A673 (cell line): Measurements from ENCODE around the gene EIF2B1.

Source experiments
- CTCF ChIP-seq: fragments of 300-800, 200-600 bp; sonication (generic); conservative IDR thresholded peaks from 2 replicates; pipeline ENCODE4 v1.5.1; 2017; ENCODE audit warnings: low read depth, mild to moderate bottlenecking, antibody characterized with exemption, low read length, moderate library complexity, mixed read lengths
- EZH2 ChIP-seq: fragments of 200-600 bp; sonication (generic); IDR thresholded peaks from 2 replicates; pipeline ENCODE4 v1.6.1; 2017; ENCODE audit warnings: borderline replicate concordance, low read depth, mild to moderate bottlenecking, mixed read lengths, antibody characterized with exemption, low read length; ENCODE audit not compliant: poor library complexity, severe bottlenecking

DNA sequence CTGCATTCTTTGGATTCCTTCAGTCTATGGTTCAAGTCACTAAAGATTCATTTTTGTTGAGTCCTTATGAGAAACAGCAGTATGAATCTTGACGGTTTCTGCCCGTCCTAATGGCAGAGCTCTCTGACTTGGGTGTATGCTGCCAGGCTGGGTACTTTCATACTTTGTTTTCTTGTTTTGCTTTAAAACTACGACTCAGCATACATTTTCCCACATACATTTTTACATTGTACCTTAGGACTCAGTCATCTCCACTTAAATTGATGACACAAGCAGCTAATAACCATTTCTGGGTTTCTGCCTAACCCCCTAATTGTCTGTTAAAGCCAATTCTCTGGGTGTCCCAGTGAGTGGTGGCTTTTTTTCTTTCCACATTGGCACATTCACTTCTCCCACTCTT is 36.4 kb downstream of the EIF2B1 start:
- TF ChIP-seq CTCF (no peak), EZH2 (no peak)
